NCI-H524 treated with DMSO at 0.1 percent for 48 hours (cell line): ENCODE data around the gene CTNS.

Source experiments
- DNase-seq: peaks from one replicate; lab custom pipeline; 2025; lab: John Stamatoyannopoulos, UW

CTNS gene

DNA sequence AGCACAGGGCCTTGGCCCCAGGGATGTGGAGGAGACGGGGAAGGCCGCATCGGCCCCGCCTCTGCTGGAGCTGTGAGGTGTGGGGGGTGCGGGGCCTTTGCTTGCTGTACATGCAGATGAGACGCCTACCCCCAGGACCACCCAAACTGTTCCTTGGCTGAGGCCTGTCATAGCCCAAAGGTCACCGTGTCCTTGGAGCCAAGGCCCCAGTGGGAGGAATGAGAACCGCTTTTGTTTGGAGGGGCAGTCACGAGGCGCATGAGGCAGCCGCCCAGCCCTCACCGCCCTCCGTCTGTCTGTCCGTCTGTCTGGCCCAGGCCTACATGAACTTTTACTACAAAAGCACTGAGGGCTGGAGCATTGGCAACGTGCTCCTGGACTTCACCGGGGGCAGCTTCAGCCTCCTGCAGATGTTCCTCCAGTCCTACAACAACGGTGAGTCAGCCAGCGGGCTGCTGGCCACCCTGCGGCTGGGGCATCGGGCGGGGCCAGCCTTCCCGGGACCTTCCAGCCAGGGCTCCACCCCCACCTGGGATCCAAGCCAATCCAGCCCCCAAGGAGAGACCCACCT lies 23.1 kb downstream of the CTNS start:
- DNase-seq = no peak

DNA sequence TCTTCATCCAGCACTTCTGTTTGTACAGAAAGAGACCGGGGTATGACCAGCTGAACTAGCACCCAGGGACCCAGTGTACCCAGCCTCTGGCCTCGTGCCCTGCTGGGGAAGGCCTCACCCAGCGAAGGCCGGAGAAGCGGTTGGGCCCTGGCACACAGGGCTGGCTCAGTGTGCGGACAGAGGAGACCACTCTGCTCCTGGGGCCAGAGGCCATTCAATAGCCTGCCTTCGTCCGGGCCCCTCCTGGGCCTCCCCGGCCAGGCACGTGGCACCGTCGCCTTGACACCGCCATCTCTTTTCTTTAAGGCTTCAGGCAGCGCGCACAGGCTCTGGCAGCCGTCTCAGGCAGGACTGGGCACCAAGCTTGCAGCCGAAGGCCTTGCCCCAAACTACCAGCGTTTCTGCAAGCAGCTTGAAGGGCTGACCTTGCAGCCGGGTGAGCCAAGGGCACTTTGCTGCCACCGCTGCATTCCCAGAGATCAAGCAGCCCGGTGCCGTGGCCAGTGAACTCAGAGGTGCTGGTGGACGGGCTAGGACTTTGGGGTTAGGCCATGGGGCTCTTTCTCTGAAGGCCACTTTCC lies 23.8 kb downstream of the CTNS start:
- DNase-seq = no peak

DNA sequence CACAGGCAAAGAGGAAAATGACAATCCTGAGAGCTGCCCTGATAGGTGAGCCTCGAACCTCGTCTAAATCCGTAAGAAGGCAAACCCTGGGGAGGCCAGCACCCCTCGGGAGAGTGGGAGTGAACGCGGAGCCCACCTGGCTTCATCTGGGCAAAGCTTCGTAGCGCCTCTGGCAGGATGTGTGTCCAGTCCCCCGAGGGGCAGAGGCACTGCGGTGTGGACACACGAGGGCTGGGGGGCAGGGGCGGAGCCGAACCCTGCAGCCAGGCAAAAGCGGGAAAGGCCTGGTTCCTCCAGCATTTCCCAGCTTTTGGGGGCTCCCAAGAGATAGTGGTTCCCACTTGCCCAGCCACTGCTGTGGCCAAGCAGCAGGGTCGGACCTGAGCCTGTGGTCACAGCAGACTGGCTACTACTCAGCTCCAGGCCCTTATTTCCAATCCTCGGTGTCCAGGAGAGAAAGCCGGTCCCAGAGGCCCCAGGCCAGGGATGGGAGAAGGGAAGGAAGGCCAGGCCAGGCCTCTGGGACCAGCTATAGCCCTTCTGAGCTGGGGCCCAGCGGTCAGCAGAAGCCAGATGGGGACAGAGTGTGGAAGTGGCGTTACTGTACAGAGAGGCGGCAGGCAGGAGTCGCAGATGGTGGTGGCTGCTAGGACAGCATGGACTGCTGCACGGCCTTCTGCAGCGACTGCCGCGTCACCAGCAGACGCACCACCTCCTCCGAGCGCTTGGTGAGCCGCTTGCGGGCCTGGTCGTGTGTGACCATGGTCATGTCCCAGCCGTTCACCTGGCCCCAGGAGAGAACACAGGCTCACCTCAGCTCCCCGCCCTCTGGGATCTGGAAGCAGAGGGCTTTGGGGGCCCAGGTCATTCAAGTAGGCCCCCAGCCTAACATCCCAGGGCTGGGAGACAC lies 26.8 kb downstream of the CTNS start:
- no peak for DNase-seq

DNA sequence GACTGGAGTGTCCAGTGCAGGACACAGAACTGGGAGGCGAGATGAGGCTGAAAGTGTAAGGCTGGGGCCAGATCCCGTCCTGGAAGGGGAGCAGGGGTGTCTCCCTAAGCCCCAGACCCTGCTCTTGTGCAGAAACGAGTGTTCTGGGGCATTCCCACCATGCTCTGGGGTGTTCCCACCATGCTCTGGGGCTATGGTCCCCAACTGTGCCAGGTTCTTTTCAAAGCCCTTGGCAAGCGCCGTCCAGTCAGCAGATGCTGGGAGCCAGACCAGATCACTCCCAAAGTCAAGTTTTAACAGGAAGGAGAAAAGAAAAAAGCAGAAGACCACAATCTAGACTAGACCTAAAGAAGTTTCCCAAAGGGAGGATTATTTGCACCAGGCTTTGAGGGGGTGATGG lies 29.3 kb downstream of the CTNS start:
- no peak for DNase-seq

DNA sequence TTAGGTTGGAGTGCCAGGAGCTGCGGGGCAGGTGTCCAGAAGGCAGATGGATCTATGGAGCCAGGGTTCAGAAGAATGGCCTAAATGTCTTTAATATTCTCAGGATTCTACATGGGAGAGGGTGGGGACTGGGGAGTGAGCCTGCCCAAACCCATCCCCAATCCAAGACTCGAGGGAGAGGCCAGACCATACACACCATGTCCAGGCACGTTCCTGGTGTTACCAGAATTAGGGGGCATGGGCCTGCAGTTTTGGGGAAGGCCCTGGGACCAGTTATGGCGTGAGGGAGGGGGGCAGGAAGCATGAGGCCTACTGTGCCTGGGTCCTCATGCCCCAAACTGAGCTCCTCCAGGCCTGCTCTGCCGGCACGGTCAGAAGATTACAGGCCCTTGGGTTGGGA lies 30.0 kb downstream of the CTNS start:
- DNase-seq = no peak

DNA sequence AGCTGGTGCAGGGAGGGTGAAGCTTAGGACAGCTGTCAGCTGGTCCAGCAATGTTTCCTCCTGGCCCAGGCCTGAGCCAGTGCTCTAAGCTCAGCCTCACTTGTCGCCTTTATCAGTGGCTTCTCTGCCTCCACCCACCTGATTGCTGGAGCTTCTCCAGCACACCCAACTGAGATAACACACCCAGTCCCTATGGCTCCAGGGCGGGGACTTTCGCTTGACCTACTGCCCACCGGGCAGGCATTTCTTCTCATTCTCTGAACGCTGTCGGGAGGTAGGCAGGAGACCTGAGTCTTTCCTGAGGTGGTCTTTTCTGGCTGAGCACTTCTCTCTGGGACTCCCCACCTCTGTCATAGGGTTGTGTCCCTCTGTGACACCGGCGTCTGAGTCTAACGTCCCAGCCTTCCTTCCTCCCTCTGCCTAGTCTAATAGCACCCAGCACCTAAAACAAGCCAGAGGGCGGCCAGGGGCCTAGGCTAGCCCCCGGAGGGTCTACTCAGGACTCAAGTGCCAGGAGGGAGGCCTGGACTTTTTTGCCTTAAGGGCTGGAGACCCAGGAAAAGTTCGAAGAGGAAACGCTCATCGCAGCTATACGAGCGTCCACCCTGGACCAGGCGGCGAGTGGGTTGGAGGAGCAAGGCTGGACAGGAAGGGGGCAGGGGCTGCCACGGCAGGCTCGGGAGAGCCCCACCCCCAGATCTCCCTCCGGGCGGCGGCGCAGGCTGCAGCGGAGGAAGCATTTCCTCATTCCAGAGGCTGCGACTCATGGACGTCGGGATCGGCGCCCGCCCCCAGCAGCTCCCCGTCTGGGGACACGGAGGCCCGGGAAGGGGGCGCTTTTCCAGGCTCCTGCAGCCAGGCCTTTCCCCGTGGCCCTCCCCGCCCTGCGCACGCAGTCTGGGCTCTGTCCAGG lies 31.1 kb downstream of the CTNS start:
- DNase-seq = no peak

DNA sequence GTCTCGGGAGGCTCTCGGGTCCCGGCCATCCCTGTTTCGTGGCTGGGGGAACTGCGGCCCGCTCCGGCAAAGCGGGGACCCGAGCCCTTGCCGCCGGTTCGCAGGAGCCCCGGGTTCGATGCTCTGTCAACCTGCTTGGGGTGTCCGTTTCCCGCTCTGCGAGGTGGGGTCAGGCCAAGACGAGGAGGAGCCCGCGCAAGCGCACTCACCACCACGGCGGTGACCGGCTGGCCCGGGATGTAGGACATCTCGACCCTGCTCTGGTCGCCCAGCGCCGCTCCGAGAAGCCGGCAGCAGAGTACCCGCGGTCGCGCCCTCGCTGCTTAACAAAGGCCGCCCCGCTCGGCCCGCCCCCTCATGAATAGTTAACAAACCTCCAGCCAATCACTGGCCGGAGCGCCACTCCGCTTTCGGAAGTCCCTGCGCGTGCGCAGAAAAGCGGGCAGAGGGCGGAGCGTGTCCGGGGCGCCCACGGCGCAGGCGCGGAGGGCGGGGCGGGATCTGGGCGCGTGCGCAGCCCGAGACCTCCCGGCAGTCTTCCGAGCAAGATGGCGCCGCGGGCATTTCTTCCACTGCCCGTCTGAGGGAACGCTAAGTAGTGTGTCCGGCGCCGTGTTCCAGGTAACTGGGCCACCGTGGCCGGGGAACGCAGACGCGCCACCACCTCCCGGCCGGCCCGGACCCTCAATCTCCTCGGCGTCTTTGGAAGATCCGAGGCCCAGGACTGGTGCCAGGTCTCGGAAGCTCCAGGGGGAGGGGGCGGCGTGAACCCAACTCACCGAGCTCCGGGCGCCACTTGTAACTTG lies 31.9 kb downstream of the CTNS start, which contains the start of the genes EMC6 and TAX1BP3:
Gene EMC6 (plus strand): TSS at position 534 of the 806 bp plus-strand sequence. CDS start 335 bp downstream, outside the sequence.
Gene TAX1BP3 (minus strand): TSS at position 300 of the 806 bp plus-strand sequence. CDS start 52 bp downstream, at position 248.
- DNase-seq = peak; percentile 17

DNA sequence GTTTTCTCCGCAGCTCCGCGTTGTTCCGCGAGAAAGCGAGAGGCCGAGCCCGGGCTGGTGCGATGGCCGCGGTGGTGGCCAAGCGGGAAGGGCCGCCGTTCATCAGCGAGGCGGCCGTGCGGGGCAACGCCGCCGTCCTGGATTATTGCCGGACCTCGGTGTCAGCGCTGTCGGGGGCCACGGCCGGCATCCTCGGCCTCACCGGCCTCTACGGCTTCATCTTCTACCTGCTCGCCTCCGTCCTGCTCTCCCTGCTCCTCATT lies 32.5 kb downstream of the CTNS start:
- no peak for DNase-seq

DNA sequence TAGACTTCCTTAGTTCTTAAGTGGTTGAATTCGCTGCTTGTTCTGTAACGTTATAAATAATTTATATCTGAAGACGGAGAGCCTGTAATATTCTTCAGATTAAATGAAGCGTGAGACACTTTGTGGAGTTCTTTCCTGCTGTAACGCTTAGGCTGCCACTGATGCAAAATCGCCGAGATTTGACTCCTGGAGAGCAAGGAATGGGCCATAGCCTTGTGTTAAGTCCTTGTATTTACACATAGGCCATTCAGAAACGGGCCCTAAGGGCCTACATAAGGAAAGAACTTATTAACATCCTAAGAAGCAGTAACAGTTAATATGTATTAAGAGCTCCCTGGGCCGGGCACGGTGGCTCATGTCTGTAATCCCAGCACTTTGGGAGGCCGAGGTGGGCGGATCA lies 33.0 kb downstream of the CTNS start:
- DNase-seq = no peak

DNA sequence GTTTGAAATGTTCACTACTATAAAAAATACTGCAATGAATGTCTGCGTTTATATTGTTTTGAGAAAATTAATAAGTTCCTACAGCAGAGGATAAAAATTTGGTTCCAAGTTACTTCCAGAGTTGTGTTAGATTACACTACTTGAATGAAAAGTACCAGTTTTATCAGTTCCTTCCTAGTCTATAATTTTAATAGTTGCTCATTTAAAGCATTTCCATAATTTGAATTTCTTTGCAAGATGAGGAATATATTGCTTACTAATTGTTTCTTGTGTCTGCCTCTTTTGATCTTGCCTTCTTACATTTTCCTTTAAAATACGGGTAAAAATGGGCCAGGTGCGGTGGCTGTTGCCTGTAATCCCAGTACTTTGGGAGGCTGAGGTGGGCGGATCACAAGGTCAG lies 36.0 kb downstream of the CTNS start:
- DNase-seq = no peak

DNA sequence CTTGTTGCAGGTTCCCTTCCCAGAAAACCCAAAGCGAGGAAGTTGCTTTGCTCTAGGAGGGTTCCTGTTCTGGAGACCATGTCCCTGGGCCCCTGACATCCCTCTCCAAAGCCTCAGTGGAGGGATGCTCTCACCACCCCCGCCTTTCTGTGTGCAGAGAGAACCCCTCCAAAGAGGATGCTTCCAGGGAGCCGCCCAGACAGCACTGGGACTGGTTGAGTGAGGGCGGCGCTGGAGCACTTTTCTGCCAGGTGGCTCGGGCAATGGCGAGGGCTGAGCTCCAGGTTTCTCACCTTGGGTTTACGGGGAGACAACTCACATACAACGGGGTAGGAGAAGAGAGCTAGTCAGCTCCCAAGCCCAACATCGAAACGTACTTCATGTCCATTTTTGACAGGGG lies 39.3 kb downstream of the CTNS start:
- no peak for DNase-seq

DNA sequence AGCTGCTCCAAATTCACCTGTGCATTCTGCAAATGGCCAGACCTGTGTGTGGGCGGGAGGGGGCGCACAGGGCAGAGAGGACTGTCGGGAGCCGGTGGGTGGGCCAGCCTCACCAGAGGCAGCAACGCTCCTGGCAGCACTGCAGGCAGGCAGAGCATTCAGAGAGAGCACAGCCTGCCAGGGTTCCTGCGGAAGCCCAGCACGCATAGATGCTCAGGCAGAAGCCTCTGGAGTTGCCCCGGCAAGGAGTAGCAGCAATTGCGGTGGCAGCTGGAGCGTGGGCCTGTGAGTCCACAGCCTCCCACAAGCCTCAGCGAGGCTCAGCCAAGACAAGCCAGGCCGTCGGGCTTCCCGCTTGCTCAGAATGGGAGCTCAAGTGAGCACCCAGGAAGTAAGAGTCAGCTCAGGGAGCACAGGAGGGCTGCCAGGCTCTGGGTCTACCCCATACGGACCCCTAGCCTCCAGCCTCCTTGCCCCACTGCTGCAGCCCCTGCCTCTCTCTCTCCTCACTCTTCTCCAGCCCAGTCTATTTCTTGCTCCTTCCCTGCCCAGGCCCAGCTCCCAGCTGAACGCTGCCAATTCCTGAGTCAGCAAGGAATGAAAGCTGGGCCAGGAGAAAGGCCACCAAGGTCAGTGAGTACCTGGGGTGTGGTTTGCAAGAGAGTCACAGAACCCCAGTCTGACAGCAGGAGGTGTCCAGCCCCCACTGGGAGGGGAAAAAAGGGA lies 41.7 kb downstream of the CTNS start:
- DNase-seq = no peak

DNA sequence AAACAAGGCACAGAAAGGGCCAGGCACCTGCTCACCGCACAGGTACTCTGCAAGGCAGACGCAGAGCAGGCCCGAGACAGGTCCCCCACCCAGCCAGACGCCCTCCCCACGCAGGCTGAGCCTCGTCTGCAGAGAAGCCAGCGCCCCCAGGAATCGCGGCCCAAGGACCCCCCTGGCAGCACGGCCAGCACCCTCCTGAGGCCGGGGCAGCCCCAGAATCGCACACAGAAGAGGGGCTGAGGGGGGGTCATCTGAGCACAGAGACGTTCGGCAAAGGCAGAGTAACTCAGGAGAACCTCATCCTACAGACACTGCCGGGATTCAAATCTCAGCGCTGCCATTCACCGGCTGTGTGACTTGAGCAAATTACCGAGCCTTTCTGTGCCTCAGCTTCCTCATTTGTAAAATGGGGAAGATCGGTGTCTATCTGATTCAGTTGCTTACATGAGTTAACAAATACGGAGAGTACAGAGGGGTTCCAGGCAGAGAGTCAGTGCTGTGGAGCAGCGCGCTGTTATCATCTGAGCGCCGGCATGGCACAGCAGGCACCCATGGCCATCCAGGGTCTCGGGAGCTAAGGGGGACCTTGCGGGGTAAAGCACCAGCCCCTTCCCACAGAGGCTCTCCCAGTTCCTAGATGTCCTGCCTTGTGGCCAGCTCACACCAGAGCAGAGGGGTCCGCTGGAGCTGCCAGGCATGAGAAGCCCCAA lies 42.4 kb downstream of the CTNS start:
- DNase-seq = no peak

DNA sequence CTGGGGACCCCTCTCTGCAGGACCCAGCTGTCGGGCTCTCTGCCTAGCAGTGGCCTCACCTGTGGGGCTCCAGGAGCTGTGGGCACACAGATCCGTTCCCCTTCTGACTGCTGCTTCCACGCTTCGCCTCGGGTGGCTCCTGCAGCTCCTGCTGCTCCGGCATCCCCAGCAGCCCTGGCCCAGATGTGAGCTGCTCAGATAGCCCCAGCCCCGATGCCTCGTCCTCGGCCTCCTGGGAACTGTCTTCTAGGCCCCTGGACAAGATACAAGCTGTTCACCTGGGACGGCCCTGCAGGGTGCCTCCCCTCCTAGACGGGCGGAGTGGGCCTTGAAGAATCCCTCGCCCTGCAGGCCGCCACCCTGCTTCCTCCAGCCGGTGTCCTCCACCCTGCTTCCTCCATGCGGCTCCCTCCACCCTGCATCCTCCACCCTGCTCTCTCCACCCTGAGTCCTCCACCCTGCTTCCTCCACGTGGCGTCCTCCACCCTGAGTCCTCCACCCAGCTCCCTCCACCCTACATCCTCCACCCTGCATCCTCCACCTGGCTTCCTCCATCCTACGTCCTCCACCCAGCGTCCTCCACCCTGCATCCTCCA lies 43.1 kb downstream of the CTNS start:
- no peak for DNase-seq

DNA sequence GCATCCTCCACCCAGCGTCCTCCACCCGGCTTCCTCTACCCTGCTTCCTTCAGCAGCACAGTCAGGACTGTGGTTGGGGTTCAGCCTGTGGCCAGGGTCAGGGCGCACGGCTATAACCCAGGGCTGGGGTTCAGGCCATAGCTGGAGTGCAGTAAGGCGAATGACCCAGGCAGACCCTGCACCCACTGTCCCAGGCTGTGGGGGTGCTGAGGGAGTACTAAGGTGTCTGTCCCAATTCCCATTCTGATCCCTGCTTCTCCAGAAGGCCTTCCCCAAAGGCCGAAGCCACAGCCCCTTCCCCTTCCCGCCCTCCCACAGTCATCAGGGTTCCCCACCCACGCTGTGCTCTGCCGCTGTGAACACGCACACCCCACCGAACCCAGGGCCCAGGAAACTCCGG lies 44.5 kb downstream of the CTNS start:
- no peak for DNase-seq

DNA sequence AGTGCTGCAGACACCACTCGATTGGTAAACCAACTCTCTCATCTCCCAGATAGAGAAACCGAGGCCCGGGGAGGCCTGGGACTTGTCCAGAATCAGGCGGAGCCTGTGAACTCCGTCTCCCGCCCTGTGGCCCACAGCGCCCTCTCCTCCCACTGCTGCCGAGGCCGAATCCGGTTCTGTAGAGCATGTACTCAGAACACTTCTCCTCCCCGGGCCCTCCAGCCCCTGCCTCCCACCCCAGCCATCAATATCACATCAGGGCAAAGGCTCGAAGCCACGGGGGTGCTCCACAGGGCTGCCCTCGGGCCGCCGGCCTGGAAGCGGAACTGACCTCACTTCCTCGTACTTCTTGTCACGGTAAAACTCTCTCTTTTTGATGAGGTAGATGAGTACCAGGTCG lies 45.0 kb downstream of the CTNS start:
- DNase-seq = no peak

DNA sequence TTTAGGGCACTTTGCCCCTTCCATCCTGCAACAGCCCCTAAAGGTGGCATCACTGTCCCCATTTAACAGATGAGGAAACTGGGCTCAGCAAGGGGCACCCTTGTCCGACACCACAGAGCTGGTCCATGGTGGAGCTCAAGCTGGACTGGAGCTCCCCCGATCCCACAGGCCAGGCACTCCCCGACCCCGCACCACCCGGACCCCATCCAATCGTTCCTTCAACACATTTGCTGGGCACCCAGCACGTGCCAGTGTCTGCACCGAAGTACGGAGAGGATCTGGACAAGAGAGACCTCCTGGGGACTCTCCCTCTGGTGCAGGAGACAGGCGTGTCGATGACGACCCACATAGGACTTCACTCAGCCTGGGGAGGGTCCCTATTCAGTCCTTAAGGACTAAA lies 45.5 kb downstream of the CTNS start:
- no peak for DNase-seq

DNA sequence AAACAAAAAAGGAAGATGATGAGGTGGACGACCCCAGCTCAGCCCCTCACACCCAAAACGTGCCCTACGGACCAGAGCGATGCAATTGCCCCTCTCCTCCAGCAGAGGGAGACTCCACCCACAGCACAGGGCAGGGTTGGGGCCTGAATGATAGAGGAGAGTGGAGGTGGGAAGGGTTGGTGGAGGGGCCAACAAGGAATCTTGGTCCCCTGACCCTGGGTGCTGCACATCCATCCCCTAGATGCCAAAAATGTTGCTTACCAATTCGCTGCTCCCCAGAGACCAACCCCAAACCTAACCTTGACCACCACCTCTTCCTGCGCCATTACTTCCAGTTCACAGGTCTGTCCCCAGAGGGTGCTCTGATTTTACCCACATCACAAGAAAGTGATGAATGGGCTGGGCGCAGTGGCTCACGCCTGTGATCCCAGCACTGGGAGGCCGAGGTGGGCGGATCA lies 46.5 kb downstream of the CTNS start:
- no peak for DNase-seq

DNA sequence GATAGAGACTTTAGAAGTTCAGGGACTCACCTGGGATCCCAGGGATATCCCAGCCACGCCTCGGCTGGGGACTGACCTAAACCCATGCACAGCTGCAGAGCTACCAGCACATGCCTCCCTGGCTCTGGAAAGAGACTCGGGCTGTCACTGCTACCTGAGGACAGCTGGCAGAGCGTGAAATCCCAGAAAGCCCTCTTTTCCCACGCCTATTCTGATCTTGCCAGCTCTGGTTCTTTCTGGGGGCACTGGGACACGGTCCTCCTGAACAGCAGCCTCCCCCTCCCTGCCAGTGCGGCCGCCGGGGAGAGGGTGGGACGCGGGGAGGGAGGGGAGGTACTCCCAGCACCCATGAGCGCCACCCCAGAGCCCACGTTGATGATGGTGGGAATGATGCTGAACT lies 48.6 kb downstream of the CTNS start:
- DNase-seq = no peak
